HCT116 (cell line): Measurements from ENCODE around the gene TRDN.

ENCODE experiments used
- EZH2phosphoT487 ChIP-seq: fragments of 200-600 bp; IDR thresholded peaks from 2 replicates; pipeline ENCODE4 v1.6.1; 2018; ENCODE audit warnings: antibody characterized with exemption, borderline replicate concordance
- POLR2A ChIP-seq: IDR thresholded peaks from 2 replicates; pipeline ENCODE4 v1.7.0; 2011; ENCODE audit warnings: borderline replicate concordance; ENCODE audit not compliant: insufficient read depth, insufficient read length; ENCODE audit errors: extremely low read depth
- SIN3A ChIP-seq: IDR thresholded peaks from 2 replicates; pipeline ENCODE4 v1.6.1; 2012; ENCODE audit warnings: low read depth
- TCF7L2 ChIP-seq: IDR thresholded peaks from 2 replicates; pipeline ENCODE4 v1.7.0; 2011; ENCODE audit warnings: borderline replicate concordance, inconsistent platforms; ENCODE audit not compliant: insufficient read depth, insufficient read length; ENCODE audit errors: extremely low read depth
- TF ChIP-seq, protein P1 (sequence below), 3 experiments: fragments of 200-600 bp in 1 of 3; sonication (generic) in 1 of 3; IDR thresholded peaks in 2 of 3; conservative IDR thresholded peaks in 1 of 3; 2 replicates each; pipeline ENCODE4 v1.5.1; 2012 to 2017; ENCODE audit warnings: low read depth in 2 of 3, low read length in 2 of 3, antibody characterized with exemption in 1 of 3, borderline replicate concordance in 1 of 3, control low read depth in 1 of 3, mild to moderate bottlenecking in 1 of 3, mixed read lengths in 1 of 3, mixed run types in 1 of 3, moderate library complexity in 1 of 3; ENCODE audit not compliant: insufficient read depth in 1 of 3
- TF ChIP-seq, protein P2 (sequence below): IDR thresholded peaks from 2 replicates; pipeline ENCODE4 v1.6.1; 2011; ENCODE audit warnings: mild to moderate bottlenecking, low read length, moderate library complexity; ENCODE audit not compliant: insufficient replicate concordance; ENCODE audit errors: extremely low read depth
- TF ChIP-seq, protein P3 (sequence below): IDR thresholded peaks from 2 replicates; pipeline ENCODE4 v1.6.1; 2012
- TF ChIP-seq, protein P4 (sequence below): IDR thresholded peaks from 2 replicates; pipeline ENCODE4 v1.6.1; 2012; ENCODE audit warnings: low read depth

DNA sequence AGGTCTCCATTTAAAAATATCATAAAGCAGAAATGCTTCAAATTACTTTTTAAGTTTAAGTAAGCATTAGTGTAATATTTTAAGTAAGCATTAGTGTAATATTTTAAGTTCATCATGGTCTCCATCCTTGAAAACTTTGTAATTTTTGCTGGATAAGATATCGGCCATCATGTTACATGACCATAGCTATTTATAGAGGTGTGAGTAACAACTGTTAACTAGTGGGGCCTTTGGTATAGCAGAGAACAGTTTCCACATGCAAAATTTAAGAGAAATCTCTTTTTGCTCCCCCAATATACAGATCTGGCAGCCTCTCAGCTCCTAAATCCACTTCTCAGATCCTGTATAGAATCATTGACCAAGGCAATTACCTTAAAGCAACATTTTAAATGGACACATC is 468 bp downstream of the TRDN start:
- TF ChIP-seq, protein P1, sequence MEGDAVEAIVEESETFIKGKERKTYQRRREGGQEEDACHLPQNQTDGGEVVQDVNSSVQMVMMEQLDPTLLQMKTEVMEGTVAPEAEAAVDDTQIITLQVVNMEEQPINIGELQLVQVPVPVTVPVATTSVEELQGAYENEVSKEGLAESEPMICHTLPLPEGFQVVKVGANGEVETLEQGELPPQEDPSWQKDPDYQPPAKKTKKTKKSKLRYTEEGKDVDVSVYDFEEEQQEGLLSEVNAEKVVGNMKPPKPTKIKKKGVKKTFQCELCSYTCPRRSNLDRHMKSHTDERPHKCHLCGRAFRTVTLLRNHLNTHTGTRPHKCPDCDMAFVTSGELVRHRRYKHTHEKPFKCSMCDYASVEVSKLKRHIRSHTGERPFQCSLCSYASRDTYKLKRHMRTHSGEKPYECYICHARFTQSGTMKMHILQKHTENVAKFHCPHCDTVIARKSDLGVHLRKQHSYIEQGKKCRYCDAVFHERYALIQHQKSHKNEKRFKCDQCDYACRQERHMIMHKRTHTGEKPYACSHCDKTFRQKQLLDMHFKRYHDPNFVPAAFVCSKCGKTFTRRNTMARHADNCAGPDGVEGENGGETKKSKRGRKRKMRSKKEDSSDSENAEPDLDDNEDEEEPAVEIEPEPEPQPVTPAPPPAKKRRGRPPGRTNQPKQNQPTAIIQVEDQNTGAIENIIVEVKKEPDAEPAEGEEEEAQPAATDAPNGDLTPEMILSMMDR (IDR thresholded peaks at IDR 0.05 in 2 of 3, conservative IDR thresholded peaks at IDR 0.05 in 1 of 3; ENCODE audit: borderline replicate concordance in 1 of 3, insufficient read depth in 1 of 3, low read depth in 2 of 3, low read length in 2 of 3): no peak
- no peak for TF ChIP-seq TCF7L2
- TF ChIP-seq, protein P2, sequence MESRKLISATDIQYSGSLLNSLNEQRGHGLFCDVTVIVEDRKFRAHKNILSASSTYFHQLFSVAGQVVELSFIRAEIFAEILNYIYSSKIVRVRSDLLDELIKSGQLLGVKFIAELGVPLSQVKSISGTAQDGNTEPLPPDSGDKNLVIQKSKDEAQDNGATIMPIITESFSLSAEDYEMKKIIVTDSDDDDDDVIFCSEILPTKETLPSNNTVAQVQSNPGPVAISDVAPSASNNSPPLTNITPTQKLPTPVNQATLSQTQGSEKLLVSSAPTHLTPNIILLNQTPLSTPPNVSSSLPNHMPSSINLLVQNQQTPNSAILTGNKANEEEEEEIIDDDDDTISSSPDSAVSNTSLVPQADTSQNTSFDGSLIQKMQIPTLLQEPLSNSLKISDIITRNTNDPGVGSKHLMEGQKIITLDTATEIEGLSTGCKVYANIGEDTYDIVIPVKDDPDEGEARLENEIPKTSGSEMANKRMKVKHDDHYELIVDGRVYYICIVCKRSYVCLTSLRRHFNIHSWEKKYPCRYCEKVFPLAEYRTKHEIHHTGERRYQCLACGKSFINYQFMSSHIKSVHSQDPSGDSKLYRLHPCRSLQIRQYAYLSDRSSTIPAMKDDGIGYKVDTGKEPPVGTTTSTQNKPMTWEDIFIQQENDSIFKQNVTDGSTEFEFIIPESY: no peak
- TF ChIP-seq, protein P3, sequence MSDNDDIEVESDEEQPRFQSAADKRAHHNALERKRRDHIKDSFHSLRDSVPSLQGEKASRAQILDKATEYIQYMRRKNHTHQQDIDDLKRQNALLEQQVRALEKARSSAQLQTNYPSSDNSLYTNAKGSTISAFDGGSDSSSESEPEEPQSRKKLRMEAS: no peak
- no peak for TF ChIP-seq SIN3A
- no peak for TF ChIP-seq POLR2A
- no peak for TF ChIP-seq EZH2phosphoT487
- TF ChIP-seq, protein P4, sequence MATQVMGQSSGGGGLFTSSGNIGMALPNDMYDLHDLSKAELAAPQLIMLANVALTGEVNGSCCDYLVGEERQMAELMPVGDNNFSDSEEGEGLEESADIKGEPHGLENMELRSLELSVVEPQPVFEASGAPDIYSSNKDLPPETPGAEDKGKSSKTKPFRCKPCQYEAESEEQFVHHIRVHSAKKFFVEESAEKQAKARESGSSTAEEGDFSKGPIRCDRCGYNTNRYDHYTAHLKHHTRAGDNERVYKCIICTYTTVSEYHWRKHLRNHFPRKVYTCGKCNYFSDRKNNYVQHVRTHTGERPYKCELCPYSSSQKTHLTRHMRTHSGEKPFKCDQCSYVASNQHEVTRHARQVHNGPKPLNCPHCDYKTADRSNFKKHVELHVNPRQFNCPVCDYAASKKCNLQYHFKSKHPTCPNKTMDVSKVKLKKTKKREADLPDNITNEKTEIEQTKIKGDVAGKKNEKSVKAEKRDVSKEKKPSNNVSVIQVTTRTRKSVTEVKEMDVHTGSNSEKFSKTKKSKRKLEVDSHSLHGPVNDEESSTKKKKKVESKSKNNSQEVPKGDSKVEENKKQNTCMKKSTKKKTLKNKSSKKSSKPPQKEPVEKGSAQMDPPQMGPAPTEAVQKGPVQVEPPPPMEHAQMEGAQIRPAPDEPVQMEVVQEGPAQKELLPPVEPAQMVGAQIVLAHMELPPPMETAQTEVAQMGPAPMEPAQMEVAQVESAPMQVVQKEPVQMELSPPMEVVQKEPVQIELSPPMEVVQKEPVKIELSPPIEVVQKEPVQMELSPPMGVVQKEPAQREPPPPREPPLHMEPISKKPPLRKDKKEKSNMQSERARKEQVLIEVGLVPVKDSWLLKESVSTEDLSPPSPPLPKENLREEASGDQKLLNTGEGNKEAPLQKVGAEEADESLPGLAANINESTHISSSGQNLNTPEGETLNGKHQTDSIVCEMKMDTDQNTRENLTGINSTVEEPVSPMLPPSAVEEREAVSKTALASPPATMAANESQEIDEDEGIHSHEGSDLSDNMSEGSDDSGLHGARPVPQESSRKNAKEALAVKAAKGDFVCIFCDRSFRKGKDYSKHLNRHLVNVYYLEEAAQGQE: no peak
